ENCODE measurements around the gene CSNK1G1.

The CSNK1G1 gene

DNA sequence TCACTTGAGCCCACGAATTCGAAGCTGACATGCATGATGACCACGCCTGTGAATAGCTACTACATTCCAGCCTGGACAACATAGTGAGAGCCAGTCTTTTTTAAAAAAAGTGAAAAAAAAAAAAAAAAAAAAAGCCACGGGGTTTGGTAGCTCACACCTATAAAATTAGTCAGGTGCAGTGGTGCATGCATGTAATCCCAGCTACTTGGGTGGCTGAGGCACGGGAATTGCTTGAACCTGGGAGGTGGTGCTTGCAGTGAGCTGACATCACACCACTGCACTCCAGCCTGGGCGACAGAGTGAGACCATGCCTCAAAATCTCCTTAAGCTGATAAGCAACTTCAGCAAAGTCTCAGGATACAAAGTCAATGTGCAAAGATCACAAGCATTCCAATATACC is 44.4 kb downstream of the CSNK1G1 start:
- Histone ChIP-seq H3K4me3 (ENCODE audit: insufficient read depth, low read length, poor library complexity, severe bottlenecking) (no peak overlapping the region), H3K9me2 (replicated peaks; ENCODE audit: insufficient read depth, low read length) (no peaks in the 10 kb centered on the region), H3K79me2 (ENCODE audit: insufficient read depth, low read length) (peaks cover 9% of the 10 kb centered on the region), H3K4me2 (ENCODE audit: low read depth, low read length, poor library complexity, severe bottlenecking) (no peak overlapping the region), H3K27ac (ENCODE audit: low read depth, low read length) (no peak overlapping the region), H3K36me3 (ENCODE audit: low read length) (no peaks in the 10 kb centered on the region), H3K9ac (ENCODE audit: low read length) (no peak overlapping the region), H3K27me3 (ENCODE audit: low read length) (no peaks in the 10 kb centered on the region), H2AFZ (ENCODE audit: low read depth, low read length, severe bottlenecking) (no peak overlapping the region), H3K9me3 (ENCODE audit: insufficient read depth, low read length) (no peaks in the 10 kb centered on the region), H3F3A (ENCODE audit: insufficient read depth) (0 out of 2 replicates have a peak, but pooled peaks cover 6% of the 10 kb centered on the region), H4K20me1 (ENCODE audit: low read depth, low read length) (no peaks in the 10 kb centered on the region)
- TF ChIP-seq, protein P1, sequence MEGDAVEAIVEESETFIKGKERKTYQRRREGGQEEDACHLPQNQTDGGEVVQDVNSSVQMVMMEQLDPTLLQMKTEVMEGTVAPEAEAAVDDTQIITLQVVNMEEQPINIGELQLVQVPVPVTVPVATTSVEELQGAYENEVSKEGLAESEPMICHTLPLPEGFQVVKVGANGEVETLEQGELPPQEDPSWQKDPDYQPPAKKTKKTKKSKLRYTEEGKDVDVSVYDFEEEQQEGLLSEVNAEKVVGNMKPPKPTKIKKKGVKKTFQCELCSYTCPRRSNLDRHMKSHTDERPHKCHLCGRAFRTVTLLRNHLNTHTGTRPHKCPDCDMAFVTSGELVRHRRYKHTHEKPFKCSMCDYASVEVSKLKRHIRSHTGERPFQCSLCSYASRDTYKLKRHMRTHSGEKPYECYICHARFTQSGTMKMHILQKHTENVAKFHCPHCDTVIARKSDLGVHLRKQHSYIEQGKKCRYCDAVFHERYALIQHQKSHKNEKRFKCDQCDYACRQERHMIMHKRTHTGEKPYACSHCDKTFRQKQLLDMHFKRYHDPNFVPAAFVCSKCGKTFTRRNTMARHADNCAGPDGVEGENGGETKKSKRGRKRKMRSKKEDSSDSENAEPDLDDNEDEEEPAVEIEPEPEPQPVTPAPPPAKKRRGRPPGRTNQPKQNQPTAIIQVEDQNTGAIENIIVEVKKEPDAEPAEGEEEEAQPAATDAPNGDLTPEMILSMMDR (IDR thresholded peaks at IDR 0.05; ENCODE audit: insufficient read depth, low read length, poor library complexity, severe bottlenecking): no peak
- no peak for TF ChIP-seq EZH2phosphoT487 (conservative IDR thresholded peaks at IDR 0.05; ENCODE audit: low read length)

DNA sequence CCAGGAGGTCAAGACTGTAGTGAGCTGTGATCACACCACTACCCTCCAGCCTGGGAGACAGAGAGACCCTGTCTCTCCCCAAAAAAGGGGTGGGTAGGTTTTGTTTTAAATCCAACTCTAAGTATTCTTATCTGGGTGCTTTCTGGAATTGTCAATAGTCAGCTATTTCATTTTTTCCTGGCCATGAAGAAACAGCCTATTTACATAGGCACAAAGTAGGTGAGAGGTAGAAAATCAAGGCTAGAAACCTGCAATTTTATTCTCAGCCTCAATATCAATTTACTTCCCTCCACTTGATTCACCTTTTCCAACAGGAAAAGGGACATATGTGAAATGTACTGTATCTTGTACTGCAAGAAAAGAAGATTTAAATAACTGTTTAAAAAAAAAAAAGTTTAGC is 45.9 kb downstream of the CSNK1G1 start:
- Histone ChIP-seq H3K9me2 (replicated peaks; ENCODE audit: insufficient read depth, low read length) (no peaks in the 10 kb centered on the region), H3K27ac (ENCODE audit: low read depth, low read length) (no peak overlapping the region), H3K9ac (ENCODE audit: low read length) (no peak overlapping the region), H2AFZ (ENCODE audit: low read depth, low read length, severe bottlenecking) (no peak overlapping the region), H3K79me2 (ENCODE audit: insufficient read depth, low read length) (peaks cover 13% of the 10 kb centered on the region), H3K27me3 (ENCODE audit: low read length) (no peaks in the 10 kb centered on the region), H3F3A (ENCODE audit: insufficient read depth) (peaks cover 4% of the 10 kb centered on the region; the same call in 1 of the 2 replicates), H3K36me3 (ENCODE audit: low read length) (no peaks in the 10 kb centered on the region), H3K9me3 (ENCODE audit: insufficient read depth, low read length) (no peaks in the 10 kb centered on the region), H3K4me2 (ENCODE audit: low read depth, low read length, poor library complexity, severe bottlenecking) (no peak overlapping the region), H3K4me3 (ENCODE audit: insufficient read depth, low read length, poor library complexity, severe bottlenecking) (no peak overlapping the region), H4K20me1 (ENCODE audit: low read depth, low read length) (no peaks in the 10 kb centered on the region)
- TF ChIP-seq, protein P1 (IDR thresholded peaks at IDR 0.05; ENCODE audit: insufficient read depth, low read length, poor library complexity, severe bottlenecking): no peak
- no peak for TF ChIP-seq EZH2phosphoT487 (conservative IDR thresholded peaks at IDR 0.05; ENCODE audit: low read length)

- no peak for TF ChIP-seq EZH2phosphoT487 (conservative IDR thresholded peaks at IDR 0.05; ENCODE audit: low read length)
- TF ChIP-seq, protein P1 (IDR thresholded peaks at IDR 0.05; ENCODE audit: insufficient read depth, low read length, poor library complexity, severe bottlenecking): no peak
- Histone ChIP-seq H3K36me3 (ENCODE audit: low read length) (no peaks in the 10 kb centered on the region), H3K4me3 (ENCODE audit: insufficient read depth, low read length, poor library complexity, severe bottlenecking) (no peak overlapping the region), H4K20me1 (ENCODE audit: low read depth, low read length) (no peaks in the 10 kb centered on the region), H3K4me2 (ENCODE audit: low read depth, low read length, poor library complexity, severe bottlenecking) (no peak overlapping the region), H3K9ac (ENCODE audit: low read length) (no peak overlapping the region), H3K9me2 (replicated peaks; ENCODE audit: insufficient read depth, low read length) (no peaks in the 10 kb centered on the region), H3K79me2 (ENCODE audit: insufficient read depth, low read length) (peaks cover 11% of the 10 kb centered on the region; the same call in 1 of the 2 replicates), H3K9me3 (ENCODE audit: insufficient read depth, low read length) (no peaks in the 10 kb centered on the region), H3F3A (ENCODE audit: insufficient read depth) (peaks cover 3% of the 10 kb centered on the region; the same call in 1 of the 2 replicates), H2AFZ (ENCODE audit: low read depth, low read length, severe bottlenecking) (no peak overlapping the region), H3K27me3 (ENCODE audit: low read length) (no peaks in the 10 kb centered on the region), H3K27ac (ENCODE audit: low read depth, low read length) (no peak overlapping the region)
Observed at GRCh38 chr15:64305261-64305660, 50.7 kb downstream of the CSNK1G1 start.
